HG03558 (cell line): ENCODE data around the gene RHOV.

Source experiments
- ATAC-seq: cut with Tn5 transposase; IDR thresholded peaks from one replicate; pipeline ENCODE4 v1.9.1; 2021; ENCODE audit warnings: moderate number of reproducible peaks; ENCODE audit not compliant: unreplicated experiment; ENCODE audit errors: extremely low read depth

The RHOV gene

GRCh38 chr15:40906091-40906990, 32.3 kb upstream of the RHOV start:
- no peak for ATAC-seq

- no peak for ATAC-seq
Measured at GRCh38 chr15:40904552-40905201, 30.6 kb upstream of the RHOV start.

GRCh38 chr15:40902605-40903561, 28.8 kb upstream of the RHOV start:
- no peak for ATAC-seq

- no peak for ATAC-seq
Measured at GRCh38 chr15:40901053-40901443, 27.0 kb upstream of the RHOV start.

GRCh38 chr15:40900256-40901052, 26.4 kb upstream of the RHOV start:
- no peak for ATAC-seq

- no peak for ATAC-seq
Measured at GRCh38 chr15:40899536-40900207, 25.6 kb upstream of the RHOV start.

GRCh38 chr15:40894681-40895448, 20.8 kb upstream of the RHOV start:
- no peak for ATAC-seq

- ATAC-seq, result peak; percentile 68
Measured at GRCh38 chr15:40893733-40894680, 20.0 kb upstream of the RHOV start, which contains the start of gene VPS18. Gene VPS18 (plus strand): TSS chr15:40894450. CDS start chr15:40894769, 319 bp downstream.

- ATAC-seq, result no peak
Measured at GRCh38 chr15:40893019-40893670, 19.1 kb upstream of the RHOV start.

- no peak for ATAC-seq
Measured at GRCh38 chr15:40892447-40893012, 18.5 kb upstream of the RHOV start.

GRCh38 chr15:40891810-40892446, 17.9 kb upstream of the RHOV start:
- no peak for ATAC-seq

GRCh38 chr15:40891138-40891537, 17.1 kb upstream of the RHOV start:
- ATAC-seq, result no peak

- no peak for ATAC-seq
Measured at GRCh38 chr15:40889112-40889511, 15.1 kb upstream of the RHOV start.

- ATAC-seq, result no peak
Measured at GRCh38 chr15:40886586-40886985, 12.6 kb upstream of the RHOV start.

GRCh38 chr15:40881351-40881750, 7.3 kb upstream of the RHOV start:
- no peak for ATAC-seq

GRCh38 chr15:40879609-40880008, 5.6 kb upstream of the RHOV start:
- no peak for ATAC-seq
